G401 (cell line): ENCODE results near the gene KAT7. TPM values are rescaled to one million over a fixed set of nuclear protein-coding genes. Genes with fewer than 3 reads are reported as not detected.

ENCODE experiments used
- DNase-seq: peaks from one replicate; pipeline ENCODE4 v3.0.0-alpha.2; 2015; ENCODE audit warnings: low spot score
- in situ Hi-C: cut with HindIII; loops from 2 replicates; pipeline ENCODE4 v1.10.0; 2016; ENCODE audit warnings: low sequenced_read_pairs, mixed read lengths
- total RNA-seq: library from RNA; depleted of rRNA; stranded (reverse); fragments of >200 nt; shearing (Covaris generic); gene quantifications from 2 replicates; pipeline ENCODE4 v1.2.3, GENCODE V29; 2014; rRNA removed

The KAT7 gene
- total RNA-seq, result 28.2 and 35.8 TPM in 2 replicates

GRCh38 chr17:49788478-49789242, at the start of gene KAT7:
TSS of gene KAT7 (plus strand) at chr17:49788681. CDS start at chr17:49788835, 154 bp downstream.
- in situ Hi-C loops, result no loop called here
- peak; percentile 99 for DNase-seq

DNA sequence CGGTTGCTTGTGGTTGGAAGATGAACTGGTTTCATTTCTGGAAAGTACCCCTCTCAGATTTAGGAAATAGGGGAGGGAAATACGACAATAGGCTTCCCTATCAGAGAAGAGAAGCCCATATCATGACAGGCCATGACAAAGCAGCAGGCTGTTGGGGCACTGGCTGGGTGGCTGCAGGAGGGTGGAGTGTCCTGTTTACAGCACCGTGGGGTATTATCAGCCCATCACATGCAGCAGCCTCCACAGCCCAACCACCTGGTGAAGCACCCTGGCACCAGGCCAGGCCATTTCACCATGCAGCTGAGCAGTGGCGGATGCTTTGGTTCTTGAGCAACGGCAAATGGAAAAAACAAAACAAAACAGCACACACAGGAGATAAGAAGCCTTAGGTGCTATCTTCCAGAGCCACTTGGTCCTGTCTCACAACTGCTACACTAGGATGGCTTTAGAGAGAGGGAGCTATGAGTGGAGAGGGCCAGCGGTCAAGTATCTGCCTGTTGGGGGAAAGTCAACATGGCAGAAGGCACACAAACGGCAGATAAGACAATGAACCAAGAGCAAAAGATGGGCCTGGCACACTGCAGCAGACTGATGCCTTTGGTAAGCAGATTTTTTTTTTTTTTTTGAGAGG, 48.7 kb upstream of the KAT7 start:
- in situ Hi-C loops, result no loop called here
- peak; percentile 63 for DNase-seq

DNA sequence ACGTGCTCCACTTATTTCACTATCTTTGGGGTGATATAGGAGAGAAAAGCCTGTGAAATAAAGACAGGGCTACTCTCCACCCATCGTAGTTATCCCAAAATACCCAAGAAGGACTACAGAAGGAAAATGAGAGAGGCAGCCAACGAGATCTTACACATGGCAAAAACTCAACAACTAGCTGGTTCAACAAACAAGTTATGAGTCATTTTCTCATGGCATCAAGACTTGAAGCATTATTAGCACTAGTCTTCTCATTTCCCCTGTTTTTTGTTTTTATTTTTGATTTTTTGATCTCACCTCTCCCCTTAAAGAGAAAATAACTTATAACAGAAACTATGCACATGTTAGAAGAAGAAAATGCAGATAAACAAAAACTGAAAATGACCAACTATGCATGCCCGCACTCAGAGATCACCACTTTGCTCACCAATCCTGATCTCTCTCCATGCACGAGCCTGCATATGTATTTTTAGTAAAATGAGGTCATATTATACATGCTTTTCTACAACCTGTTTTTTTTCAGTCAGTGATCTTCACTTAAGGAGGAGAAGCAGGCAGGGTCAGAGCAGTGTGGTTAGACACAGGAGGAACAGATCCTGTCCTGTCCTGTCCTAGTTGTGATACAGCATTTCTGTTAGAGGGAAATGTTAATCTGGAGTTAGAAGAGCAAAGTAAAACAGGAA, 47.3 kb upstream of the KAT7 start:
- in situ Hi-C loops, result no loop called here

GRCh38 chr17:49741692-49742076, 46.8 kb upstream of the KAT7 start:
- in situ Hi-C loops, result no loop called here
- DNase-seq, result no peak

More for the DNA sequence above, 47.3 kb upstream of the KAT7 start:
- peak; percentile 67 for DNase-seq

- DNase-seq, result no peak
- in situ Hi-C loops, result no loop called here
Observed at GRCh38 chr17:49742166-49742638, 46.3 kb upstream of the KAT7 start.

DNA sequence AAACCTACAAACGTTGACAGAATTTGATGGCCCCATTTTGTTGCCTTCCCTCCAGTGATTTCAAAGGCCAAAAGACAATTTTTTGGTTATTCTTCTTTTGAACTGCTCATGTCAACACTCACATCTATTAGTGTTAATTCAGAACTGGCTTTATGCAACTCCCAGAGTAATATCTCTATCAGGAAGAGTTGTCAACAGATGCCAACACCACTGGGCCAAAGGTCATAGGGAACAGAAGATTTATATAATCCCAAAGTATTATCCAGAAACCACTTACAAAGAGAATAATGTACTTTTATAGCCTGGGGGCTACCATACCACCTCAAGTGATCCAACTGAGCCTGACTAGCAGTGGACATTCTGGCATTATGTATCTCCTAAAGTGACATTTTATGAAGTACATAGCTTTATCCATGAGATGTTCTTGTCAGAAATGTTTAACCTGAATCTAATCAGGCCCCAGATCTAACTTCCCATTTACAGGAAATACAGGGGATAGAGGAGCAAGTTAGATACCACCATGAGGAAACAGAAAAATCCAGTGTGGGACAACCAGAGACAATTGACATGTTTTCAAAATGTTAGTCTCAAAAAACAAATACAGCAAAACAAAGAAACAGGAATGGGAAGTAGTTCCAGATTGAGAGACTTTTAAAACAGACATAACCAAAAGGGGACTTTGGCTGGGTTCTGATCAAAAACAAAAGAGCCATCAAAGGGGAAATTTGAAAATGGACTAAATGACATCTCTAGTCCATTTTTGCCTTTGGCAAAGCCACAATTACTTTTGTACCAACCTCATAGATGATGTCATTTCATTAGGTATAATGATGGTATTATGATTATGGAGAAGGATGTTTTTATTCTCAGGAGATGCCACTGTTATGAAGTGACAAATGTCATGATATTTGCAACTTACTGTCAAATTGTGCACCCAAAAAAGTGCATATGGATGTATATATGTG, 43.0 kb upstream of the KAT7 start:
- in situ Hi-C loops, result no loop called here
- DNase-seq, result no peak

DNA sequence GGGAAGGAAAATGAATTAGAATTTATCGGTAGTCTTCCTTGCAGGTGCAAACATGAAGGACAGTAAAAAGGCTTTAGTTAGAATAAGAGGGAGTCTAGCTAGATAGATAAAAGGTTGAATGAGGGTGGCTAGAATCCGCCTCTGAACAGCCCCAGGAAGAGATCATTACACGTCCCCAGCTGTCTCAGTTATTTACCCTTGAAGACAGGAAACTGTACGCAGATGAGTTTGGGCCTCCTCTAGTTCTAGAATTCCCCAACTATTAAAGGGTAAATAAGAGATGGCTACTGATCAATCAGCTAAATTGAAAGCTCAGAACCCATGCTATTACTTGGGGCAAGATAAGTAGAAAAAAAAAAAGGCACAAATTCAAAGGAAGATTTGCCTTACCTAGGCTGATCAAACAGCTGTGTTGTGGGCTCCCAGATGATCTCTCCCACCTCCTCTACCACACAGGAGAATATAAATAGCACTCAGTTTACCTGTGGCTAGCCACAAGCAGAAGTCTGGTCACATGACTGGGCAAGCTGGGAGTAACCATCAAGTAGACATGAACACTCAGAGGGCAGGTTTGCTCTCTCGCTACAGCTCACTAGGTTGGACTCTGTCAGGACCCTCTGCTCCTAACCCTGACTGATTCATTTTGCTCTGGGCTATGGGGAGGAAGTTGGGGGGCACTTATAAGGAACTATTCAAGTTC, 41.5 kb upstream of the KAT7 start:
- no peak for DNase-seq
- in situ Hi-C loops, result no loop called here

DNA sequence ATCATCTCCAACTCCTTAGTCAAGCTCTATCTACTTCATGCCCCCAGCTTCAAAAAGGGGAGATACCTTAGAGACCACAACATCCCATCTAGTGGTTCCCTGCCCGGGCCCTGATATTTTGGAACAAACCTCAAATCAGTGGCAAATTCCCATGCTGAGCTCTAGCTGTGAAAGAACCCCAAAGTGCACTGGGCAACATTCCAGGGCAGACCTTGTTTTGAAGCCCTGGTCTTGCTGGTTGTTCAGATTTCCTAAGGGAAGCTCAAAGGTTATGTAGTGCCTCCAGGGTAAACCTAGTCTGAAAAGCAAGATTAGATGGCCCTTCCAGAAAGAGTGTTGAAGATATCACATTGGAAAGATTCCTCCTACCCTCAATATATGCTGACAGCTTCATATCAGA, 40.8 kb upstream of the KAT7 start:
- in situ Hi-C loops, result no loop called here
- DNase-seq, result no peak

- in situ Hi-C loops, result no loop called here
- no peak for DNase-seq
Observed at GRCh38 chr17:49748223-49748622, 40.3 kb upstream of the KAT7 start.

GRCh38 chr17:49748791-49749190, 39.7 kb upstream of the KAT7 start:
- no peak for DNase-seq
- in situ Hi-C loops, result no loop called here

DNA sequence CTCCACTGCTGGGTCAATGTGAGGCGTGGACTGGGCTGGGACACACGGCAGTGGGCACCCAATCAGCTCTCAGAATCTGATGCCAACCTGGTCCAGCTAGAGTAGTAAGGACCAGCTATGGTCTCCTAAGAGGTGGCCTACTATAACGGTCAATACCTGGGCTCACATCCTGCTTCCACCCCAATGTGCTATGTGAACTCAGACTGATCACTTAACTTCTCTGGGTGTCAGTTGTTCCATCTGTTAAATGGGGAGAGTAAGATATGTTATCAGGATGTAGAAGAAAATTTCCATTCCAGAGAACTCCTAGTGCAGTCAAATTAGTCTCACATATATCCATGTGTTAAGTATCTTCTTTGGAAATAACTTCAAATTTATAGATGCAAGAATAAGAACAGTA, 38.8 kb upstream of the KAT7 start:
- in situ Hi-C loops, result no loop called here
- no peak for DNase-seq

DNA sequence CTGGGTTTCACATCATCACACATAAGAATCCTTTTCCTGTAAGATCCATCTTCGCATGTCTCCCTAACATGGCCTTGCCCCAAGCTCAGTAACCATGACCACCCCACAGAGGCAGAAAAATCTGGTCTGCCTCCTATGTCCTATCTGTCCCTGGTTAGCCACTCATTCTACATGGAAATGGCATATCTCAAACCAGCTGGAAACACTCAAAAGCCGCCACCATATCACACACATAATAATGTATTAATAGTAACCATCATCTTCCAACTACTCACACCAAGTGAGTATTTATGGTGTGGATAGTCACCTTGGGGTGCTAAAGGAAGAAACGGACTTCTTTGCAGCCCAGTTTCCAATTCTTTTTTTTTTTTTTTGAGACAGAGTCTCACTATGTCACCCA, 36.0 kb upstream of the KAT7 start:
- in situ Hi-C loops, result no loop called here
- no peak for DNase-seq

- in situ Hi-C loops, result no loop called here
Observed at GRCh38 chr17:49753959-49754391, 34.5 kb upstream of the KAT7 start.

GRCh38 chr17:49755663-49756283, 32.7 kb upstream of the KAT7 start:
- in situ Hi-C loops, result no loop called here

More at GRCh38 chr17:49753959-49754391, 34.5 kb upstream of the KAT7 start:
- no peak for DNase-seq

GRCh38 chr17:49756323-49757150, 31.9 kb upstream of the KAT7 start:
- DNase-seq, result no peak
- in situ Hi-C loops, result no loop called here

More at GRCh38 chr17:49755663-49756283, 32.7 kb upstream of the KAT7 start:
- DNase-seq, result peak; percentile 72

- in situ Hi-C loops, result no loop called here
- DNase-seq, result no peak
Observed at GRCh38 chr17:49757151-49757777, 31.2 kb upstream of the KAT7 start.
